GM21528 (cell line): ENCODE measurements around the gene ALAS2.
"Not testable (repeated sequence)": the region's sequence is repeated elsewhere in the genome, so short reads cannot be mapped to it uniquely, and the experiment has no call there.

Source experiments
- ATAC-seq: cut with Tn5 transposase; IDR thresholded peaks from one replicate; pipeline ENCODE4 v1.9.1; 2021; ENCODE audit warnings: mild to moderate bottlenecking, moderate library complexity; ENCODE audit not compliant: unreplicated experiment, low FRiP score

The ALAS2 gene

DNA sequence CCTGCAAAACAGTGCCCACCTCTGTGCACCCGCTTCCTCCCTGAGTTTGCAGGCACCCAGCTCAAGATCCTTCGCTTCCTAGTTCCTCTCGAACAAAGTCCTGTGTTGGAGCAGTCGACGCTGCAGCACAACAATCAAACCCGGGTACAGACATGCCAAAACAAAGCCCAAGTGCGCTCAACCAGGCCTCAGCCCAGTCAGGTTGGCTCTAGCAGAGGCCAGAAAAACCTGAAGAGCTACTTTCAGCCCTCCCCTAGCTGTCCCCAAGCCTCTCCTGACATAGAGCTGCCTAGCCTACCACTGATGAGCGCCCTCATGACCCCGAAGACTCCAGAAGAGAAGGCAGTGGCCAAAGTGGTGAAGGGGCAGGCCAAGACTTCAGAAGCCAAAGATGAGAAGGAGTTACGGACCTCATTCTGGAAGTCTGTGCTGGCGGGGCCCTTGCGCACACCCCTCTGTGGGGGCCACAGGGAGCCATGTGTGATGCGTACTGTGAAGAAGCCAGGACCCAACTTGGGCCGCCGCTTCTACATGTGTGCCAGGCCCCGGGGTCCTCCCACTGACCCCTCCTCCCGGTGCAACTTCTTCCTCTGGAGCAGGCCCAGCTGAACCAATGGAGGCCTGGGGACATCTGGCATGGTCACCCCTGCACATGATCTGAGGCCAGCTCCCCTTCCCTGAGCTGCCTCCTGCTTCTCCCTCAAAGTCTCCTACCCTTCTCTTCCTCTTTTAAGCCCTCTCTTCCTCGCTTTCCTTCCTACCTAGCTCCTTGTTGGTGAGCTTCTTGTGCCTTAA lies 23.8 kb downstream of the ALAS2 start:
- ATAC-seq: no peak

DNA sequence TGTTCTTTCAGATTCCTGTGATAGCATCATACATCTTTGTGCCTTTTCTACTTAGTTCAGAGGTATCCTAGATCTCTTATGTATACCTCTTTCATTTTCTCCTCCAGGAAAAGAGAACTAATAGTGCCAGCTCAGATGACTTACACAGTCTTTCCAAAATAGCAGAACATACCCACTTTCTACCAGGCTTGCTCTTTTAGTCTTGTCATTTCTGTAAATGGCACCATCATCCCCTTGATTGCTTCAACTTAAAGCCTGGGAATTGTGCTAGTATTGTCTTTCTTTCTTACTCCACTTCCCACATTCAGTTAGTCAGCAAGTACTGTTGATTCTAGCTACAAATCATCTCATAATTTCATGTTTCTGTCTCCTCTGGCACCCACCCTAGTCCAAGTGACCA lies 25.5 kb downstream of the ALAS2 start:
- ATAC-seq: no peak

DNA sequence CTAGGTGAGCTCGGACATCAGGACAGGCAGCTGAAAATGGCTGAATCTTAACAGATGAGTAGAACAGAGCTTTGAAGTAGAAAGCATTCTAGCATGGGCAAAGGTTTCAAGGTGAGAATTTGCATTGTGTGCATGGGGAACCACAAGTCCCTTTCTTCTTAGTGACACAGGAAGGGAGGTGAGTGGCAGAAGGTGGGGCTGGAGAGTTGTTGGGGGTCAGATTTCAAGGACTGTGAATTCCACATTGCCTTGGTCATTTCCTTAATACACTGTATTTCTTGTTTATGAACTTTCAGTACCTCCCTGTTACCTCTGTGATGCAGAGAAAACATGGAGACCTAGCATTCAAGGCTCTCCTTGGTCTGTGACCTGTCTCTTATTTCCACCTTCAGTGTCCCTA lies 26.5 kb downstream of the ALAS2 start:
- ATAC-seq: no peak

DNA sequence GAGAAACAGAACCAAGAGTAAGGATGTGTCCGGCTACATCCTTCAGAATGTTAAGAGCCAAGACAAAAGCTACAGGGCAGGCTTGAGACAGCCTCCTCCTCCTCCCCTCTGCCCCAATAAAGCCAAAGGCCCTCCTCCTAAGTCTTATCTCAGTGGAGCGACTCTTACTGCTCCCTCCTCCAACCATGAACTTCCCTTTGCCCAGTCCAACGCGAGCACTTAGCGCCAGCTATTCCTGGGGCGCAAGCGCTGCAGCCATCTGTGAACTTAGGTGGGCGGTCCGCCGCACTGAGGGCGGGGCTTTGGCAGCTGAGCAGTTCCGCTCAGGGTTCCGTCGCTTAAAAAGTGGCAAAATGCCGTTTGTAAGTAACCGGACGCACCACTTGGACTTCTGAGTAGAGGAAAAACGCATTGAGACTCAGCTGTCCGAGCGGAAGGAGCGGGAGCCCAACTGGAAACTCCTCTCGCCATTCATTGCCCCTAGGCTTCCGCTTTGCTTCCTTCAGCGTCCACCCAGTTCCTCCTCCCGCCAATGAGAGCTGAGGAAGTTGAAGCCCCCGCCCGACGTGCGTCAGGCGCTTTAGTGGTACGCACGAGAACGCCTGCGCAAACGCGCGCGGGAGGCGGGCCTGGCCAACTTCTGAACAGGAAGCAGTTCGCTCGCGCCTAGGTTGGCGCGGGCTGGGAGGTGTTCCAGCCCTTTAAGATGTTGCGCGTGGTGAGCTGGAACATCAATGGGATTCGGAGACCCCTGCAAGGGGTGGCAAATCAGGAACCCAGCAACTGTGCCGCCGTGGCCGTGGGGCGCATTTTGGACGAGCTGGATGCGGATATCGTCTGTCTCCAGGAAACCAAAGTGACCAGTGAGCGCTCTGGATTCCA lies 30.8 kb downstream of the ALAS2 start, which contains the start of gene APEX2:
Gene APEX2, plus strand, starts transcription at position 647 of the 882 bp plus-strand sequence. Its CDS starts 60 bp downstream, at position 707.
- peak; percentile 98 for ATAC-seq

DNA sequence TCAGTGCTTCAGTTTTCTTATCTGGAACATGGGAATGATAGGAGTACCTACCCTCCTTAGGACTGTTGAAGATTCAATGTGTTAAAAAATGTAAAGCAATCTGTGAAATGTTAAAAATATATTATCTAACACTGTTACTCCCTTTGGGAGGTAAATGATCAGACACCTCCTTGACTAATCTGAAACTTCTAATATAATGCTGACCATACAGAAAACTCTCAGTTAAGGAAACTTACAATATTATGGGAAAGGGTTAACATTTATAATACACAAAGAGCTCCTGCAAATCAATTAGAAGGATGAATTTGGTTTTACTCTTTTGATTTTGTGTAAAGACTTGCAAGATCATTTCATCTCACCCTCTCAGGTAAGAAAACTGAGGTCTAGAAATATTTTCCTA lies 35.2 kb downstream of the ALAS2 start:
- ATAC-seq: no peak

DNA sequence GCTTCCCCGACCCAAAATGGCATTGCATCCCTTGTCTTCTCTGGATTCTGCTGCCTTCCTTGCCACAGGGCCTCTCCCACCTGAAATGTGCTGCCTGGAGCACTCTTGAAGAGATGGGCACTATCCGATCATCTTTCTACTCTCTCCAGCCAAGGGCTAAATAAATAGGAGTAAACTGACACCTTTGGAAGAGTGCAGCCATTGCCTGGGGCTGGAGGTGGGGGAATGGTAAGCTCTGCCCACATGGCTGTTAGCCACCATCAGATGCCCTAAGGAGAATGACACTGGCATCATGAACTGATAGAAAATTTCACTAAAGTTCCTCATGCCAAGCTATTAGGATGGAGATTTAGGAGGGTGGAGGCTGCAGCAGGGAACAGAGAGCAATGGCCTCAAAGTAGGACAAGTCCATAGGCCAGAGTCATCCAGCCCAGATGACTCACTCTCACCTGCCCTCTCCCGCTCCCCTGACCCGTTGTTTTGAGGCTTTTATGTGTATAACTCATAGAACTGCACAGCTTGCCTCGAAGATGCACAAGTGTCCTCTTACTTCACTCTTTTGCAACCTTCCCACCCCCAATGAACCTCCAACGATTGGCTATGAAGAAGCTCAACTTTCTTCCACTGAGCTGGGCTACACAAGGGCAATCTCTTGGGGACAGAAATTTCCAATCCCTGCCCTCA lies 36.0 kb downstream of the ALAS2 start:
- ATAC-seq: no peak

DNA sequence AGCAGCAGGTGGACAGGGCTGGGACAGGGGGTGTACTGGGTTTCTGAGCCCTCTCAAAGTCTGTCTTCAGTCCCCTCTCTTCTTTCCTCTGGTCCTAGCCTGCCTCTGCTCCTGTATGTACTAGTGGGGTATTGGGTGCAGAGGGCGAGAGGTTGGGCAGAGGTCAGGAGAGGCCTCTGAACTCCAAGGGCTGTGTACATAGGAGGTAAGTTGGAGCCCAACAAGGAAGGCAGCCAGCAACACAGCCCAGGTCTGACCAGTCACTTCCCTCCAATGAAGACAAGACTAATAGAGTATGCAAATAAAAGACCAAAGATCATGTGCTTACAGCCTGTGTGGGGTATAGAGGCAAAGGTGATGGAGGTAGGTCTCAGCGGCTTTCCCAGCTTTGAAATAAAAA lies 36.7 kb downstream of the ALAS2 start, which contains the start of gene PFKFB1:
Gene PFKFB1, minus strand, starts transcription at position 90 of the 400 bp plus-strand sequence. CDS start 181 bp downstream, outside the sequence.
- no peak for ATAC-seq

DNA sequence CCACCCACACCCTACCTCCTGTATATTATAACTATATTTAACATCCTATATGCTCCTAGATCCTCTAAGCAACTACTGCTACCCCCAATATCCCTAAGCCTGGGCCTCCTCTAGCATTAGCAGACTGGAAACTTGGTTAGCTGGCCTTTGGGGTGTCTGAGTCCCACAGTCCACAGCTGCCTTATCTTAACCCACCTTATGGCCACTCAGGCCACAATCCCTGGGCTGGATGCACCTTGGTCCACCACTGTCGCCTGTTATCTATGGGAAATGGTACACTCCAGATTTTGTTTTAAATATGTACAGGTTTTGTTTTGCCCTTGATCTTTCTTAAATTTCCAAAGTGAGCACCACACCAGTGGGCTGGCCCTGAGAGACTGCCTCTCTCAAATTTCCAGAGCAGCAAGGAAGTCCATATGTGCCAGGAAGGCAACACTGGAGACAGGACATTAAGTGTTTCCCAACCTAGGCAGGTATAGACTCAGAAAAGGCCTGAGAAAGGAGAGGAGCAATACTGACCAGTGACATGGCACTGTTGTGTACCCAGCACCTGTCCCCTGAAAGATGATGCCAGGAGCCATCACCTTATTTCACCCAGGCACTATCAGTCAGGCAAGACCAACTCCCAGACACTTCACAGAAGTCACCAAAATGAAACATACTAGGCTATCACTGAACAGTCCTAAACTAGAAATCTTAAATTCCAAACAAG lies 37.7 kb downstream of the ALAS2 start:
- ATAC-seq: no peak

DNA sequence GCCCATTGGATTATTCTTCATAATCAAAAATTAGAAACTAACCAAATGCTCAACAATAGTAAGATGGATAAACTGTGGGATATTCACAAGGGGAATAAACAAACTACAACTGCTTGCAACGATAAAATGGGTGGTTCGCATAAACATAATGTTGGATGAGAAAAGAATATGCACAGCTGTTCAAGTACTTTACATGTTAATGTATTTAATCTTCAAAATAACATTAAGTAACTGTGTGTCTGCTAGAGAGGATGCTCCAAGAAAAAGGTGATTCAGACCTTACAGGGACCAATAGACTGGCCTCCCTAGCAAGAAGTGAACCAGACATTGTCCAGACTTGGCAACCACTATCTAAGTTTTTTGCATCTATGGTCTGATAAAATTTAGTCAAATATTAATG lies 39.1 kb downstream of the ALAS2 start:
- ATAC-seq: no peak

DNA sequence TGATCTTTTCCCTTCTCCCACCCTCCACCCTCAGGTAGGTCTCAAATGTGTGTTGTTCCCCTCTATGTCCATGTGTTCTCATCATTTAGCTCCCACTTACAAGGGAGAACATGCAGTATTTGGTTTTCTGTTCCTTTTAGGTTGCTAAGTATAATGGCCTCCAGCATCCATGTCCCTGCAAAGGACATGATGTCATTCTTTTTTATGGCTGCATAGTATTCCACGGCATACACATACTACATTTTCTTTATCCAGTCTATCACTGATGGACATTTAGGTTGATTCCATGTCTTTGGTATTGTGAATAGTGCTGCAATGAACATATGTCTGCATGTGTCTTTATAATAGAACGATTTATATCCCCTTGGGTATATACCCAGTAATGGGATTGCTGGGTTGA lies 47.5 kb downstream of the ALAS2 start:
- ATAC-seq: not testable (repeated sequence)

DNA sequence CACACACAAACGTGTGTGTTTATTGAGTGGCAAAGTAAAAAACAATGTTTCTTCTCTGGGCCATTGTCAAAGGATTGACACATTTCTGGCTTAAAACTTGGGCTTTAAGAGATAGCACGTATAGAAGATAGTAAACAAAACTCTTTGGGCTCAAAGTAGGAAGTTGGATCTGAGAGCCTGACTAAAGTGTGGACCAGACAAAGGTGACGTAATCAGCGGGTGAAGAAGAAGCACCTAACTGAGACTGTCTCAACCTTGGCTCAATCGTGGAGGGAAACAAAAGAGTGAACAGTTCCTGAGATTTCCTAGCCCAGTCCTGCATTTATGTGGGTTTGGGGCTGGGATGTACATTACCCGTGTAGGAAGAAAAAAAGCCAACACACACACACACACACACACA lies 50.4 kb downstream of the ALAS2 start:
- ATAC-seq: no peak

DNA sequence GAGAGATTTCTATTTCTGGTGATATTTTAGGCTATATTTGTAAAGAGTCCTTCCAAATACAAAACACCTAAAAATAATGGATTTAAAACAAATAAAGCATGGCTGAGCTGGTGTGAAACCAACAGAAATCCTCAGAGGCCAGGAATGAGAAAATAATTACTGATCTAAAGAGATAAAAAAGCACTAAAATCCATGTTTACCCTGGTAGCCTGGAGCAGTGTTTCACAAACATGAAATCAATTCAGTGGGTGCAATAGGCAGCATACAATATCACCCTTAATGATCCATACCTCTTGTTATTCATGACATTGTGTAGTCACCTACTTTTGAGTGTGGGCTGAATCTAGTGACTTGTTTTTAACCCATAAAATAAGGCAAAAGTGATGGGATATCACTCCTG lies 51.3 kb downstream of the ALAS2 start:
- no peak for ATAC-seq

DNA sequence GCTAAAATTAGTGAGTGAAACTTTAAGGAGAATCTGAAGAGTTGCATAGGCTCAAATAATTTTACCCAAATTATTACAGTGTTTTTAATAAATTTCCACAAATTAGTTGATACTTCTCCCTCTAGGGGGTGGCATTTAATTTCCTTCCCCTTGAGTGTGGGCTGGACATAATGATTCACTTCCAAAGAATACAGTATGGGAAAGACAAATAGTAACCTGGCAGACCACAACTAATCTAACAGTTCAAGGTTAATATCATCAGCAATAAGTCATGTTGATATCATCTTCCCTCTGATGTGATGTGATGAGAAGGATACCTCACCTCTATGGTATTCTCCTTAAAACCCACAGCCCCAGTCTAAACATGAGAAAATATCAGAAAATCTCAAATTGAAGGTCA lies 52.3 kb downstream of the ALAS2 start:
- ATAC-seq: no peak

DNA sequence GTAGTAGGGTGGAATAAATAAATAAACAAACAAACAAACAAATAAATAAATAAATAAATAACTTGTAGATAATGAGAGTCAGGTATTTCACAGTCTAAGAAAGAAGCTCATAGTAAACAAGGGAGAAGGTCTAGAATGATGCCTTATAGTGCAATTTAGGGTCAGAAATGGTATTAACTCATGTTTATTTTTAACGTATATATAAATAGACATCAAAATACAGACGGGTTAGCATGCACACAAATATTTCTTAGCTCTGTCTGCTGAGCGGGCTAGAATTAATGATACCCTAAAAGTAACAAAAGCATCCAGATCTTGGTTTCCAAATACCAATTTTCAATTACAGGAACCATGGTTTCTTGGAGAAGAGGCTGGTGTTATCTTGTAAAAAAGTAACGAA lies 53.4 kb downstream of the ALAS2 start:
- no peak for ATAC-seq

DNA sequence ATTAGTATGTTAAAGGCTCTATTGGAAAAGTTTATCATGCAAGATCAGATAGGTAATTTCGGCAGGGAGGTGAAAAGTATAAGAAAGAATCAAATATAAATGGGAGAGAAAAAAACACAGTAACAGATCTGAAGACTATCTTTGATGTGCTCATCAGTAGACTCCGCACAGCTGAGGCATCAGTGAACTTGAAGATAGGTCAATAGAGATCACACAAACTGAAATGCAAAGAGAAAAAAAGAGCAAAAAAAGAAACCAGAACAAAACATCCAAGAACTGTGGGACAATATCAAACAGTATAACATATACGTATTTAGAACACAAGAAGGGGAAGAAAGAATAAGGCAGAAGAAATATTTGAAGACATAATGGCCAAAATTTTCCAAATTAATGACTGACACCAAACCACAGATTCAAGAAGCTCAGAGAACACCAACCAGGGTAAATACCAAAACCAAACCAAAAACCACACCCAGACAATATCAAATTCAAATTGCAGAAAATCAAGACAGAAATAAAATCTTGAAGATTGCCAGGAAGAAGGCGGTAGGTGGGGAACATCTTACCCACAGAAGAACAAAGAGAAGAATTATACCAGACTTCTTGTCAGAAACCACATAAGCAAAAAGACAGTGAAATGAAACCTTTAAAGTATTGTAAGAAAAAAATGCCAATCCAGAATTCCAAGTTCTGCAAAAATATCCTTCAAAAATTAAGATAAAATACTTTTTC lies 65.8 kb downstream of the ALAS2 start:
- no peak for ATAC-seq

DNA sequence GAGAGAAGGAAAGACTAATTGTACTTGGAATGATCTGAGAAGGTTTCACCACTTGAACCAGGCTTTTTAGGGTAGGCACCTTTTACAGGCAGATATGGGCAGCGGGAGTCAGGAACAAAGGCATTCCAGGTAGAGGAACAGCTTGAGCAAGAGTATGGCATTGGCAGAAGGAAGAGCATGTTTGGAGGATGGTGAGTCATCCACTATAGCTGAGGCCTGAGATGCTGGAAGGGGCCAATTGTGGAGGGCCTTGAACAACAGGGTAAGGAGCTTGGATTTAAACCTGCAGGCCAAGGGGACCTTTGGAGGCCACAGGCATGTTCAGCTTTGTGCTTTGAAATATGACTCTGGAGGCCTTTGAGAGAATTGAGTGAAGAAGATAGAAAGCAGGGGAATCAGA lies 69.0 kb downstream of the ALAS2 start:
- ATAC-seq: no peak
